ENCODE data around the gene TEDC1.

The TEDC1 gene

DNA sequence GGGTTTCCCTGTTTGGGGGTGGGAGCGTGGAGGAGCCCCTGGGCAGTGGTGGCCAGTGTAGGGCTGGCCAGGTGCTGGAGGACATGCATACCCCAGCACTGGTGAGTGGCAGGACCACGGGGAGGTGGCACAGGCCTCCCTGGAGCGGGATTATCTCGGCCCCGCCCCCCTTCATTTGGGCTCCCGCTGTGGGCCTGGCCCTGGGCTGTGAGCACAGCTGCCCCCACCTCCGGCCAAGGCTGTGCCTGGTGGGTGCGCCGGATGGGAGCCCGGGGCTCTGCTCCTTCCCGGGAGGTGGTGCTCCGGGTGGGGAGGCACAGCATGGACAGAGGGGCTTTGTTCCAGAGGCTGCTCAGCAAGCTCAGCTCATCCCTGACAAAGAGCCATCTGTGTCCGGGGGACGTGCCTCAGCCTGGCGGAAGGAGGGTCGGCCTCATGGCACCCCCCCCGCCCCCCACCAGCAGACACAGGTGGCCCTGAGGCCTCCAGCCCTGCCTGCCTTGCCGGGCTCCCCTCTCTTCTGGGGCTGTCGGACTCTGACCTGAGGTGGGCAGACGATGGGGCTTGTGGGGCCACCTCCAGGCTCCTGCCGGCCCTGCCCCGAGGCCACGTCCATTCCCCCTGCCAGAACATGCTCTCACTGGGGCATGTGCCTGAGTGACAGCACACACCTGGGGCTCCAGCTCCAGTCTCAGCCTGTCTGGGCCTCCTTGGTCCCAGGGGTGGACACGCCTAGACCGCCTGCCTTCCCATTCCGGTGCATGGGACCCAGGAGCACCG is 8.4 kb downstream of the TEDC1 start:
- no peaks in the 10 kb centered on the region for H3K36me3 ChIP-seq (ENCODE audit: control insufficient read depth, insufficient read depth, low read length)
- H3K9me3 ChIP-seq (ENCODE audit: control insufficient read depth, low read length) = no peaks in the 10 kb centered on the region
- H3K4me3 ChIP-seq (ENCODE audit: insufficient read depth, low read depth, low read length) = no peak overlapping the region
- peak overlapping the region; percentile 74 for H3K27ac ChIP-seq (ENCODE audit: insufficient read depth, low read depth, low read length, poor library complexity, severe bottlenecking)
- no peaks in the 10 kb centered on the region for H3K27me3 ChIP-seq (ENCODE audit: control insufficient read depth, insufficient read depth, low read length, poor library complexity, severe bottlenecking)
- 66 to 69% methylated on average over 27 of the region's 27 CpGs for WGBS, 2 experiments
- H3K4me1 ChIP-seq (ENCODE audit: control insufficient read depth, insufficient read depth, low read length) = peaks cover 17% of the 10 kb centered on the region

- Histone ChIP-seq H3K36me3 (ENCODE audit: control insufficient read depth, insufficient read depth, low read length) (no peaks in the 10 kb centered on the region), H3K27ac (ENCODE audit: insufficient read depth, low read depth, low read length, poor library complexity, severe bottlenecking) (peak overlapping the region; percentile 8), H3K9me3 (ENCODE audit: control insufficient read depth, low read length) (no peaks in the 10 kb centered on the region), H3K4me1 (ENCODE audit: control insufficient read depth, insufficient read depth, low read length) (peaks cover 17% of the 10 kb centered on the region), H3K4me3 (ENCODE audit: insufficient read depth, low read depth, low read length) (no peak overlapping the region), H3K27me3 (ENCODE audit: control insufficient read depth, insufficient read depth, low read length, poor library complexity, severe bottlenecking) (no peaks in the 10 kb centered on the region)
- WGBS, 2 experiments = 92 to 93% methylated on average over 21 of the region's 21 CpGs
Measured at GRCh38 chr14:105500036-105500725, 9.1 kb downstream of the TEDC1 start.

- Histone ChIP-seq H3K36me3 (ENCODE audit: control insufficient read depth, insufficient read depth, low read length) (no peaks in the 10 kb centered on the region), H3K4me1 (ENCODE audit: control insufficient read depth, insufficient read depth, low read length) (peaks cover 17% of the 10 kb centered on the region), H3K4me3 (ENCODE audit: insufficient read depth, low read depth, low read length) (no peak overlapping the region), H3K27ac (ENCODE audit: insufficient read depth, low read depth, low read length, poor library complexity, severe bottlenecking) (no peak overlapping the region), H3K9me3 (ENCODE audit: control insufficient read depth, low read length) (no peaks in the 10 kb centered on the region), H3K27me3 (ENCODE audit: control insufficient read depth, insufficient read depth, low read length, poor library complexity, severe bottlenecking) (no peaks in the 10 kb centered on the region)
- 90% methylated on average over 10 of the region's 10 CpGs for WGBS, 2 experiments
Measured at GRCh38 chr14:105500726-105501101, 9.7 kb downstream of the TEDC1 start.

DNA sequence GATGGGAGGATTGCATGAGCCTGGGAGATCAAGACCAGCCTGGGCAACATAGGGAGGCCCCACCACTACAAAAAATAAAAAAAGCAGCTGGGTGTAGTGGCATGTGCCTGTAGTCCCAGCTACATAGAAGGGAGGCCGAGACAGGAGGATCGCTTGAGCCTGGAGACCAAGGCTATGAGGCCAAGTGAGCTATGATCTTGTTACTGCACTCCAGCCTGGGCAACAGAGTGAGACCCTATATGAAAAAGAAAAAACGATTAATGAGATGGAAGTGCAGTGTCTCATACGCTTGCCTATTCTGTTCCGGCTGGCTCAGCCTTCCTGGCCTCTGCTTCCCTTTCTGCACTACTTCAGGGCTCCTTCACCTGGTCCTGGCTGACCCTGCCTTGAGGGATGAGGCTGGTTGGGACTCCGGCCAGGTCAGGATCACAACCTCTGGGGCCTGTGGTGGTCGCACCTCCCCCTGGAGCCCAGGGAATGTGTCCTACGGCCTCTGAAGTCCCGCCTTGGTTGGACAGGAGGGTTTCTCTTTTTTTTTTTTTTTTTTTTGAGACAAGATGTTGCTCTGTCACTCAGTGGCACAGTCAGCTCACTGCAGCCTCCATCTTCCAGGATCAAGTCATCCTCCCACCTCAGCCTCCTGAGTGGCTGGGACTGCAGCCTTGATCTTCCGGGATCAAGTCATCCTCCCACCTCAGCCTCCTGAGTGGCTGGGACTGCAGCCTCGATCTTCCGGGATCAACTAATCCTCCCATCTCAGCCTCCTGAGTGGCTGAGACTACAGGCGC is 10.7 kb downstream of the TEDC1 start:
- WGBS, 2 experiments = 91 to 93% methylated on average over 13 of the region's 13 CpGs
- H3K4me3 ChIP-seq (ENCODE audit: insufficient read depth, low read depth, low read length) = no peak overlapping the region
- no peak overlapping the region for H3K27ac ChIP-seq (ENCODE audit: insufficient read depth, low read depth, low read length, poor library complexity, severe bottlenecking)
- H3K36me3 ChIP-seq (ENCODE audit: control insufficient read depth, insufficient read depth, low read length) = no peaks in the 10 kb centered on the region
- no peaks in the 10 kb centered on the region for H3K9me3 ChIP-seq (ENCODE audit: control insufficient read depth, low read length)
- H3K4me1 ChIP-seq (ENCODE audit: control insufficient read depth, insufficient read depth, low read length) = peaks cover 17% of the 10 kb centered on the region
- H3K27me3 ChIP-seq (ENCODE audit: control insufficient read depth, insufficient read depth, low read length, poor library complexity, severe bottlenecking) = no peaks in the 10 kb centered on the region

- Histone ChIP-seq H3K36me3 (ENCODE audit: control insufficient read depth, insufficient read depth, low read length) (no peaks in the 10 kb centered on the region), H3K27me3 (ENCODE audit: control insufficient read depth, insufficient read depth, low read length, poor library complexity, severe bottlenecking) (peaks cover 2% of the 10 kb centered on the region), H3K9me3 (ENCODE audit: control insufficient read depth, low read length) (no peaks in the 10 kb centered on the region), H3K27ac (ENCODE audit: insufficient read depth, low read depth, low read length, poor library complexity, severe bottlenecking) (no peak overlapping the region), H3K4me3 (ENCODE audit: insufficient read depth, low read depth, low read length) (no peak overlapping the region), H3K4me1 (ENCODE audit: control insufficient read depth, insufficient read depth, low read length) (peaks cover 17% of the 10 kb centered on the region)
- WGBS, 2 experiments = 87 to 88% methylated on average over 18 of the region's 18 CpGs
Measured at GRCh38 chr14:105502446-105503295, 11.6 kb downstream of the TEDC1 start.

- Histone ChIP-seq H3K9me3 (ENCODE audit: control insufficient read depth, low read length) (no peaks in the 10 kb centered on the region), H3K4me3 (ENCODE audit: insufficient read depth, low read depth, low read length) (no peak overlapping the region), H3K27me3 (ENCODE audit: control insufficient read depth, insufficient read depth, low read length, poor library complexity, severe bottlenecking) (peaks cover 8% of the 10 kb centered on the region), H3K36me3 (ENCODE audit: control insufficient read depth, insufficient read depth, low read length) (no peaks in the 10 kb centered on the region), H3K4me1 (ENCODE audit: control insufficient read depth, insufficient read depth, low read length) (peaks cover 17% of the 10 kb centered on the region), H3K27ac (ENCODE audit: insufficient read depth, low read depth, low read length, poor library complexity, severe bottlenecking) (no peak overlapping the region)
- WGBS, 2 experiments = 92 to 93% methylated on average over 7 of the region's 7 CpGs
Measured at GRCh38 chr14:105503296-105503640, 12.2 kb downstream of the TEDC1 start.

- Histone ChIP-seq H3K27ac (ENCODE audit: insufficient read depth, low read depth, low read length, poor library complexity, severe bottlenecking) (no peak overlapping the region), H3K36me3 (ENCODE audit: control insufficient read depth, insufficient read depth, low read length) (no peaks in the 10 kb centered on the region), H3K4me1 (ENCODE audit: control insufficient read depth, insufficient read depth, low read length) (peaks cover 12% of the 10 kb centered on the region), H3K9me3 (ENCODE audit: control insufficient read depth, low read length) (no peaks in the 10 kb centered on the region), H3K4me3 (ENCODE audit: insufficient read depth, low read depth, low read length) (no peak overlapping the region), H3K27me3 (ENCODE audit: control insufficient read depth, insufficient read depth, low read length, poor library complexity, severe bottlenecking) (peaks cover 16% of the 10 kb centered on the region)
- 91% methylated on average over 29 of the region's 29 CpGs for WGBS, 2 experiments
Measured at GRCh38 chr14:105503935-105504692, 13.1 kb downstream of the TEDC1 start.

DNA sequence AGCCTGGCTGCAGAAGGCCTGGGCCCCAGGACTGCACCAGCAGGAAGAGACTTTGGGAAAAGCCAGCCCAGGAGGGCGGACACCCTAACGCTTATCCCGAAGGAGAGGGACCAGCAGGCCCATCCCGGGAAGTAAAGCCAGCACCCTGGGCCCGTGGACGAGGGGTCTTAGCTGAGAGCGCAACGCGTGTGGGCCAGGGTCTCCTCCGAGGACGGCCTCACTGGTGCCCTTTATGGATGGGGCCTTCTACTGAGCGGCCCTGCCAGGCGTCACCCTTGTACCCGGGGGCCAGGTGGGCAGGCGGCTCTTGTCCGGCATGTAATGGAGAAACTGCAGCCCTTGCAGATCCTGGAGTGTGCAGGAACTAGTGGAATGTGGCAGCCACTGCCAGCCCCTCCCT is 14.1 kb downstream of the TEDC1 start:
- Histone ChIP-seq H3K36me3 (ENCODE audit: control insufficient read depth, insufficient read depth, low read length) (no peaks in the 10 kb centered on the region), H3K27me3 (ENCODE audit: control insufficient read depth, insufficient read depth, low read length, poor library complexity, severe bottlenecking) (peaks cover 16% of the 10 kb centered on the region), H3K9me3 (ENCODE audit: control insufficient read depth, low read length) (no peaks in the 10 kb centered on the region), H3K4me3 (ENCODE audit: insufficient read depth, low read depth, low read length) (no peak overlapping the region), H3K27ac (ENCODE audit: insufficient read depth, low read depth, low read length, poor library complexity, severe bottlenecking) (no peak overlapping the region), H3K4me1 (ENCODE audit: control insufficient read depth, insufficient read depth, low read length) (peaks cover 2% of the 10 kb centered on the region)
- WGBS, 2 experiments = 94% methylated on average over 16 of the region's 16 CpGs

- no peaks in the 10 kb centered on the region for H3K4me1 ChIP-seq (ENCODE audit: control insufficient read depth, insufficient read depth, low read length)
- H3K27me3 ChIP-seq (ENCODE audit: control insufficient read depth, insufficient read depth, low read length, poor library complexity, severe bottlenecking) = peaks cover 29% of the 10 kb centered on the region
- 84 to 86% methylated on average over 17 of the region's 17 CpGs for WGBS, 2 experiments
- H3K27ac ChIP-seq (ENCODE audit: insufficient read depth, low read depth, low read length, poor library complexity, severe bottlenecking) = no peak overlapping the region
- no peak overlapping the region for H3K4me3 ChIP-seq (ENCODE audit: insufficient read depth, low read depth, low read length)
- H3K9me3 ChIP-seq (ENCODE audit: control insufficient read depth, low read length) = no peaks in the 10 kb centered on the region
- H3K36me3 ChIP-seq (ENCODE audit: control insufficient read depth, insufficient read depth, low read length) = no peaks in the 10 kb centered on the region
Measured at GRCh38 chr14:105507247-105507646, 16.2 kb downstream of the TEDC1 start.
